ENCODE measurements around the gene LRRC7.

Gene LRRC7

DNA sequence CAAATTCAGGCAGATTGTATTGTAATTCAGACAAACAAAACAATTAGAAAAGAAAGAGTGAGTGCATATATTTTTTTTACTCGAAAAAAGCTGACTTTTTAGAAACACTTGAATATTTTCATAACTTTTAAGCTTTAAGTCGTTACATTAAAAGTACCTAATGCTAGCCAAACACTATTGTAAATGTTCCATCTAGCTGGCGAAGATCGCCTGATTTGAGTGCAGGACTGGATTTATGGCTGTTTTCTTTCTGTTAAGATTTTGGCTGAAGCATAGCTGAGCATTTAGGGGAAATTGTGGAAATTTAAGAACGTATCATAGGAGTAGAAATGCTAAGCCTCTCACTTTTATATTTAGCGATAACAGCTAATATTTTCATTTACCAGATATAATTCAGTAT, 24.6 kb downstream of the LRRC7 start:
- FAIRE-seq = no peak

DNA sequence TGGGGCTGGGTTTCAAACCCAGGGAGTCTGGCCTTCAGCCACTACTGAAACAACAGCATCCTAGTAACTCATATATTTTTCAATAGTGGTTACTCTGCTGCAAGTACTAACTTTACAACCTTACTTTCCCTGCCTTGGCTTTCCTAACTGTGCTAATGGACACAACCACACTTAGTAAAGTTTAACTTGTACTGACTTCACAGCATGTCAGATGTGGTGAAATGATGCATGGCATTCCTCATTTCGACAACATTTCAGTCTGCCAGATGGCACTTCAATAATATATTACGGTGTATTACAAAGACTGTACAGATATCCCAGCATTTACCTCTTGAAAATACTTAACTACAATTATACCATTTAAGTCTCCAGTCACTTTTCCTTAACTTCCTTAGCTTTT, 27.8 kb downstream of the LRRC7 start:
- FAIRE-seq = no peak

DNA sequence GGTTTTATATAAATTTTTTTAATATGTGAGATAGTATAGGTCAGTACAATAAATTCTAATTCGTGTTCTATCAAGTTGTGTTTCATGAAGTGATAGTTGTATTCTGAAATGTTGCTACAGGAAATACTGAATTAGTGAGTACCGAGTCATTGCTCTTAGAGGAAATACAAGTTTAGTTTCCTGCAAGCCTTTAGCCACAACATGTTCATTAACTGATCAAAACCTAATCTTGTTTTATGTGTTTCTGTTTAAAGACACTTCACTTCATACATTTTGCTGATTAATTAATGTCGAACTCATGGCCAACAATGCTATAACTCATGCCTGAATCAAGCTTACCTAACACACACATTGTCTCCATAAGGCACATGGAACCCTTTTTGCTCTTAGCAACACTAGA, 43.6 kb downstream of the LRRC7 start:
- FAIRE-seq = no peak

DNA sequence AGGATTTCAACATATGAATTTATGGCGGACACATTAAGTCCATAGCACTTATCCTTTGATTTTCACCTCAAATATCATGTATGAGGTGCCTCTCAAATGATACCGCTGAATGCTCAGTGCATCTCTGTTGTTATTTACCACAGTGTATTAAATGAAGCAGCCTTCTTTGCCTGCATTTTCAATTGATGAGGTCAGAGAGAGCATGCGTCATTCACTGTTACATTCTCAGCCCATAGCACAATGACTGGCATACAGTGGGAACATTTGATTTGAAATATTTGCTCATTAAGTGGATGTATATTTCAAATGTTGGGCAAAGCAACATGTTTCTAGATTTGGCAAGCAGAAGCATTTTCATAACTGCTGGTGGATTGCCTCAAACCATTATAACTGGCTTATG, 45.7 kb downstream of the LRRC7 start:
- FAIRE-seq = no peak

DNA sequence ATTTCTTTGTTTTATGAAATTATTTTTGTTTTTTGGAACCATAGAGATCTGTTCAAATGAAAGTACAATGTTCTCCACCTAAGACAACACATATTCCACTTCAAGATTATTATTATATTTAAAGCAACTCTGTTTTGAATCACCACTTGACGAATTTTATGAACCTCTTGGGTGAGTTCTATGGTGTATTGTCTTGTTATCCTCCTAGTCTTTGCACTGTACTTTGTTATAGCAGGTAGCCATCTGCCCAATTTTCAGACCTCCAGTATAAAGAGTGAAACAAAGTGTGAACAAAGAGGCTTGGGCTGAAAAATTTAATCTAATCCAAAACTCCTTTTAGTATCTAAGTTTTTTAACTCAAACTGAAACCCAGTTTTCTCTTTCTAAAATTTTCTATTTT, 71.0 kb downstream of the LRRC7 start:
- FAIRE-seq = no peak

DNA sequence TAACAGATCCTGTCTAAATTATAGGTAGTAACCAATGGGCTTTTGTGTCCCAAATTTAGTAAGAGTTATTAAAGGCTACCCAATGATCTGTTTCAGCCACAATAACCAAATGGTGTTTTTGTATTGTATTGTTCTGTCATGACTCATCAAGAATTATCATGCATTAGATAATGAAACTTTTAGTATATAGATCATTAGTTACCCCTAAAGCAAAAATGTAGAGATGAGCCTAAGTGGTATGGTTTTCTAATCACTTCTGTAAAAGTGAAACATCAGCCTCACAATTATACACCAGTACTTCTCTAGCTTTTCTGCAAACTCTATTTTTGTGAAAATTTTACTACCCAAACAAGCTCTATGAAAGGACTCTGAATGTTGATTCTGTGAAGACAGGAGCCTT, 71.4 kb downstream of the LRRC7 start:
- no peak for FAIRE-seq

DNA sequence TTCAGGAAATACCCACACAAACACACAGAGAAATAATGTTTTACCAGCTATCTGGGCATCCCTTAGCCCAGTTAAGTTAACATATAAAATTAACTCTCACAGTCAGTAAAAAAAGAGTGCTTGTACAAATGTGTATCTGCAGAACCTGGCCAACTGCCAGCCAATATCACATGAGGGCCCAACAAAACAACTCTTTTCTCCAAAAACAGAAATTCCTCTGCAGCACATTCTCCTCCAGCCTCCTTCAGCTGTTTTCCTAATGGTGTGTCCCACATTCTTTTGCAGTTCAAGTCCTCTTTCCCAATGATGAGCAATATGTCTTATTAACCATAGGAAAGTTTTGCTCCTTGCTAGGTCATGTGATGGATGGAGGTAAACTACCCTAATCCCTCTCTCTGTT, 75.5 kb downstream of the LRRC7 start:
- no peak for FAIRE-seq

DNA sequence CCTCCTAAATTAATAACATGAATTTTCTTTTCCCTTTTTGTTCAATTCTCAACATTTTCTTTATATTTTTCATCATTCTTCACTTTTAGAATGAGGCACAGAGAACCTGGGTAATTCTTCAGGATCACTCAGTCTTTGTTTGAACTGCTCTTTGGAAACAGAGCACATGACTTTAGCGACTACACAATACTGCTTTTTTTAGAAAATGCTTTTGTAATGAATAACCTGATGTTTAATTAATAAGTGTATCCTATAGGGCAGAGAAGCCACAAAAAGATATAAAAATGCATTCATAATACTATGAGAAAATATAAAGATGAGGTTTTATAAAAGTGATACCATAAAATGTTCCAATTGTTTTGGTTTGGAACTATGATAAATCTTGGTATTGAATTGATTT, 77.8 kb downstream of the LRRC7 start:
- no peak for FAIRE-seq

DNA sequence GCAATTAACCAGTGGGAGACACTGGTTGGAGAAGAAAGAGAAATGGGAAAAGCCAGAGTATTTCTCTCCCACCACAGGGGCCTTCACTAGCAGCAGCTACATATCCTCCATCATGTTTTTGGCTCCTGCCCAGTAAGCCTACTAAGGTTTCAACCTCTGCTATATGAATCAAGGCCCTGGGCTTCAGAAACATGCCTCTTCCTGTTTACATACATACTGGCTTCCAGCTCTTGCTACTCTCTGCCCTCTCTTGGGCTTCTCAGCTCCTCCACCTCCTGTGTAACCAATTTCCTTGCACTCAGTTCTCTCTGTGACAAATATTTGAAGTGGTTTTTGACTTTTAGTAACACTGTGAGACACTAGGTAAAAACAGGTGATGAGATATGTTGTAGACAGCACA, 80.8 kb downstream of the LRRC7 start:
- FAIRE-seq = no peak

DNA sequence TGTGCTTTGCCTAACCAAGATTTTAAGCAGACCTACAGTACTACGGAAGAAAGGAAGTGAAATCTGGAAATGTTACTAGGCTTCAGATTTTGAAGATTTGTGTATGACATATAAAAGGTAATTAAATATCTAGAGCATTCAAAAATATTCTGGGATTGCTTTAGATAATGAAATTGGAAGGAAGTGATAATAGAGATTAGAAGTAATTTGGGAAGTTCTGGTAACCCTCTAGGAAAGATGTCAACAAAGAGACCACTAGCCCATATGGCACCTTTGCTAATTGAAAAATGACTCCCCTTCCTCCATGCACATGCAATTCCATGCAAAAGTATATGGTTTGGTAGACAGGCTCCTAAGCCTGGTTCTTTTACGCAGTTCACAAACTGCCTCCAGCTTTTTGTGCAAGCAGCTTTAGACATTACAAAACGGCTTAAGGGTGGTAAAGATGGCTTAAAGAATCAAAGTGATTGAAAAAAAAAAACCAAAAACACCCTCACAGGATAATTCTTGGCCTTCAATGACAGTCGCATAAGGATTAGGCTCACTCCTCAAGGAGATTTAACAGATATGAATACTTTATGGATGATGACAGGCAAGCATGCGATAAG, 81.8 kb downstream of the LRRC7 start:
- FAIRE-seq = no peak

DNA sequence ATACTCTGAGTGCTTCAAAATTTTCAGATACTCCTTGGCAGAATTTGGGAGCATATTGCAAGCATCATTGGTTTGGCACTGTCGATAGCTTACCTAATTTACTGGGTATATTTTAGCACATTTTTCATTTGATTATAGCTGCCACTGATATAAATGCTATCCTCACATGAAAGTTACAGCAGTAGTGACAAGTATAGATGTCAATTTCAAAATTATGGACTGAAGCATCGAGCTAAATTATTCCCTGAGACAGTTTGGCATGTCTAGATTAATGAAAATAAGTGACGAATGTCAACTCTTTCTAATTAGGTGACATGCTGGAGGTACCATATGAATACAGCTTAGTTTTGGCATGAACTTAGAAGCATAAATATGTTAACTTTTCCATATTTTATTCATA, 83.1 kb downstream of the LRRC7 start:
- no peak for FAIRE-seq

DNA sequence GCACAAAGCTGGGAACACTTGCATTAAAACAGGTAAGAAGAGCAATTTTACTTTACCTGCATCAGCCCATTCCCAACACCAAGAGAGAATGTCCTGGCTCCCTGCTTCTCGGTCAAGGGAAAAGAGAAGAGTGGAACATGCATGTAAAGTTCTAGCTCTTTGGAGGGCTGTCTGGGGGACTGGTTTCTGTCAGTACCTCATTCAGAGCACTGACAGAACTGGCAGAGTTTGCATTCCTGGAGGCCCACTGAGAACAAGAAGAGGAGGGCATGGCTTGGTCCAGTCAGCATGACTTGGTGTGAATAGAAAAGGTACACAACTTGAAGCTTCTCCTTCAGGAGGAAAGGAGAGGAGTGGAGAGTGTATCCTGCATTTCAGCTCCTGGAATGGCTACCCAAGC, 83.9 kb downstream of the LRRC7 start:
- no peak for FAIRE-seq

DNA sequence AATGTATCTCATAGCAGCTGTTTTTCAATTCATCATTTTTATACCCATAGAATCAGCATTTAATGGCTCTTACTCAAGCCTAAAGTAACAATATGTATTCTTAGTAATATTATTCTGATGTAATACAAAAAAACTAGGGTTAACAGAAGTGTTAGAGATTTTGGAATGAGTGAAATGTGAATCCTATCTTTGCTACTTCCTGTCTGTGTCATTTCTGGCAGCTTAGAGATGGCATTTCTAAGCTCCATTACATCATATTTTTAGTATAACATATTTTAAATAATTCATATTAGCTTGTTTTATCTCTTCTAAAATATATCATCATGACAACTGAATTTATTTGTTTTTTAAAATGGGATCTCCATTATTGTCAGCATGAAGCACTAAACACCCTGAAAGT, 90.2 kb downstream of the LRRC7 start:
- FAIRE-seq = no peak

DNA sequence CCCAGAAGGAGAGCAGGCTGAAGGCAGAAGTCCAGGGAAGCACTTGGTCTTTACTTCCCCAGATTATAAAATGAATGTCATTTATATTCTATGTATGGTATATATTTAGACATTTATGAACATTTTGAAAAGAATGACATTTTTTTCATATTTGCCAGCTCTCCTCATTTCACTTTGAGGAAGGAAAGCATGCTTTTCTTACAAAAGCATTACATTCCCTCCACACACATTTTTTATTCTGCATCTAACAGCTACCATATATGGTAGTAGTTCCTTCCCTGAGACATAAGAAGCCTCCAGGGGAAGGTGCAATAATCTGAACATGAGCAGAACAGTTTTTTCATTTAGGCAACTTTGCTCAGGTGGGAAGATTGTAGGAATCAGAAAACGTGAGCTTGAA, 94.0 kb downstream of the LRRC7 start:
- FAIRE-seq = no peak

DNA sequence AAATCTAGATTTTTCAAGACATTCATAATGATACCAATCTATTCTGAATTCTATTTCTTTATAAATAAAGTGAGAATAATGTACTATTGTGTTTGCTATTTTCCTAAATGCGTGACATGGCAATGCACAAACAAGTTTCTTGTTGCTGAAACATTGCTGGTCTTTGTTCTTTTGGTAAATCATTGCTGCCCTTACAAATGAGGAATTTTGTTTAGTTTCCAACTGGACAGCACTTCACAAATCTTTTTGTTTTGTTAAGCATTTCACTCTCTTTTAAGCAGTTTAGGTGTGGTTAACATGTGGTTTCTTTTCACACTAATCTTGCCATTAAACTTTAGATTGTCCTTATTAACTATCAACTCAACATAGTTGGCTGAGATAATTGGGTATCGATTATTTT, 94.6 kb downstream of the LRRC7 start:
- FAIRE-seq = no peak

DNA sequence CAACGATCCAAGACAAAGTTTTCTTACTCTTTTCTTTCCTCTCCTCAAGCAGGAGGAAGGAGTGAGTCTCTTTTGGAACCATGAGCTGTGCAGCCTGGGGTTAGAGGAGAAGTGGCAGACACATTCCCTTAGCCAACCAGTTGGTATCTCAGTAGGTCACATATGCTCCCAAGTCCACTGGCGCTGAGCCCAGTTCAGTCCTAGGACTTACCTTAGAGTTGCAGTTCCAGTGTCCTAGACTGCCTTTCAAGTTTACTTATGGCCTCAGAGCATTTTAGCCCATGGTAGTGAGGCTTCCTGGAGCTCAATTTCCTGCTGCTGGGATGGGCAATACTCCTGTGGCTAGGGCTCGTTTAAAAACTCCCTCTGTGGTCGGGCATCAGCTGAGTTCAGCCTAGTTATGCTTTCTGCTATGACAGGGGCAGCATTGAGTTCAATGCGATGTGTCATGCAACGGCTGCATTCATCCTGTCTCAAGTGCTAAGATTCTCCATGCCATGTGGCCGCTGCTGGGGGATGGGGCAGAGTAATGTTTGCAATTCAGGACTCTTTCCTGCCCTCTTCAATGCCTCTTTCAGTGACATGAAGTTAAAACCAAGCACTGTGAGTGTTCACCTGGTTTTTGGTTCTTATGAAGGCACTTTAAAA, 103.8 kb downstream of the LRRC7 start:
- FAIRE-seq = no peak

DNA sequence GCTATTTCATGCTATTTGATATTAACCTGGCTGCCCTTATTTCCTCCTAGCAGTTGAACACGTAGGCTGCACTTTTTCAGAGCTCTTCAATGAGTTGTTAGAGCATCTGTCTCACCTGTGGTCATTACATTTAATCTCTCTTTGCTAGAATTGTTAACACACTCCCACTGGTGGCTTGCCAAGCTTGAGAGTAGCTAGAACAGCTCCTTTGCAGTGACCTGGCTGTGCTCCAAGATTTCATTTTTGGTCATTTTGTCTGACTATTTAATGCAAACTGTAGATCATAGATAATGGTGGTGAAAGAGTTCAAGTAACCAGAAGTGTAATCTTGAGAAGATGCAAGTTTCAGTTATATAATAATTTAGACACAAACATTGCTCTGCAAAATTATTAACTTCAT, 105.6 kb downstream of the LRRC7 start:
- FAIRE-seq = no peak

DNA sequence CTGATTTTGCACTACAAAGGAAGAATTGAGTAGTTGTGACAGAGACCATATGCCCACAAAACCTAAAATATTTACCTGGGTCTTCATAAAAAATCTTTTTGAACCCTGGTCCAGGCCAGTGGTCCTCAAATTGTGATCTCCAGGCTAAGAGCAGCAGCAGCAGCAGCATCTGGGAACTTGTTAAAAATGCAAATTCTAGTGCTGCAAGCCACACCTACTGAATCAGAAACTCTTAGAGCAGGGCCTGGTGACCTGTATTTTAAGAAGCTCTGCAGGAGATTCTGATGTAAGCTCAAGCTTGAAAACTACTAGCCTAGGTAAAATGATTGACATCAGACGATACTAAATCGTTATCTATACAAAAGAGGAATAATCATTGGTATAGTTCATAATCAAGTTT, 112.2 kb downstream of the LRRC7 start:
- no peak for FAIRE-seq

DNA sequence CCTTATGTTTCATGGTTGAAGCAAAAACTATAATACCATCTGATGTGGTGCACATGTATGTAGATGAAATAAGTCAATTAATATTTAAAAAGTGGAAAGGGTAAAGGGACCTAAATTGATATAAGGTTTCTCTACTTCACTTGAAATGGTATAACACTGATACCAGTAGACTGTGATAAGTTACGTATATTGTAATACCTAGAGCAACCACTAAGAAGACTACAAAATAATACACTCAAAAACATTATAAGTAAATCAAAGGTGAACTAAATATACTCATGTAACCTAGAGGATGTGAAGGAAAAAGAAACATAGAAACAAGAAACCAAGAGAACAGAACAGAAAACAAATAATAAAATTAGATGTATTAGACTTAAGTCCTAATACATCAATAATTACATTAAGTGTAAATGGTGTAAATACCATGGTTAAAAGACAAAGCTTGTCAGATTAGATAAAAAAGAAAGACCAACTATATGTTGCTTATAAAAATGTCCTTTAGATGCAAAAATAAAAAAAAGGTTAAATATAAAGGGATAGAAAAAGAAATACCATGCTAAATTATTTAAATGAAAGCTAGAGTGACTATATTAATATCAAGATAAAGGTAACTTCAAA, 118.8 kb downstream of the LRRC7 start:
- FAIRE-seq = peak; percentile 34

DNA sequence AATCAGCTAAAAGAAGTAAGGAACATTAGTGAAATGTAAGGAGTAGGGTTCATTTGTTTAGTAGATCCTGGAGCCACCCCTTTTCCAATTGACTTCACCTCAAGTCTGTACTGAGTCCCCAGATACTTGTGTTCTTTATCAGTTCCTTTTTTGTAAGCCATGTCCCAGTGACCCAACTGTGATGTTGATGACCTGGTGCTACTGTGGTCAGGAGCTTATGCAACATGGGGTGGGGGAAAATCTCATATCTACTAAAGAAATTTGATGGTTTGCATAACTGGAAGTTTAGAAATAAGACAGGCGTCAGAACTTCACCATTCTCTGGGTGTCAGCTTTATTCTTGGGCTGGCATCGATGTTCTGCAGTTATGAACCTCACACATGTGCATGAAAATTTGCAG, 120.5 kb downstream of the LRRC7 start:
- FAIRE-seq = no peak

DNA sequence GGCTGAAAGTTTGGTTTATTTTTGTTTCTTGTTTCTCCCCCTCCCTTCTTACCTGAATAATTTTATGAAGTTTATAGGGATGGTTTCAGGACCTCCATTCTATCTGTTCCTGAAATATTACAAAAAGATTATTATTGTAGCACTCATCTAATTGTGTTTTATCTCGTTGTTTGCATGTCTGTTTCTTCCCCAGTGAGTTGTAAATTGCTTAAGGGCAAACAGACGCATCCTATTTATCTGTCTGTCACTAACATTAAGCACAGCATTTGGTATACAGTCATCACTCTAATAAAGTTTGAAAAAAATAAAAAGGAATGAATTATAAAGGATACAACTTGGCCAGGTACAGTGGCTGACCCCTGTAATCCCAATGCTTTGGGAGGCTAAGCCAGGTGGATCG, 123.5 kb downstream of the LRRC7 start:
- no peak for FAIRE-seq

DNA sequence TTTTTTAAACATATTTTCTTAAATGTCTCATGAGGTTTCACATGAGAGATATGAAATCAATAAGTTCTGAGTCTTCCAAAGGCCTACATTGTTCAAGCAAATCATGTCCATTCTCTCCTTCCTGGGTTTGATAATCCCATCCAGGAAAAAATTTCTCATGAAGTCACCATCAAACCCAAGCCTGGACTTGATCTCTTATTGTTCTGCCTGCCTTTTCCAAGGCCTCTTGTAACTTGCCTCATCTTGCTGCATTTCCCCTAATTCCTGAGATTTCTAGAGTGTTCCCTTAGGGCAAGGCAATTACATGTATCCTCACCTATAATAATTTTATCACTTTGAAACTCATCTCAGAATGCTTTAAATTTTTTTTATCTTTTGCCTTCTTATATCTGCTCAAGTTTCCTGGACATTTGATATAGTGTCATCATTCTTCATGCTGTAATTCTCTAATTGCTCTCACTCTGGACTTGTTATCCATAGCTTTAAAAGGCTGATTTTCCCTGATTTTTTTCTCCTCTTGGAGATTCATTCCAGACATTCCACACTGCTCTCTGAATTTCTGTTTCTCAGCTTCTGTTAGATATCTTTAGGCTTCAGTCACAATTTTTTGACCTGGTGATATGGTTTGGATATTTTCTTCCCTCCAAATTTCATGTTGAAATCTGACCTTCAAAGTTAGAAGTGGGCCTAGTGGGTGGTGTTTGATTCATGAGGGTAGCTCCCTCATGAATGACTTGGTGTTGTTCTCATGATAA, 126.4 kb downstream of the LRRC7 start:
- no peak for FAIRE-seq

DNA sequence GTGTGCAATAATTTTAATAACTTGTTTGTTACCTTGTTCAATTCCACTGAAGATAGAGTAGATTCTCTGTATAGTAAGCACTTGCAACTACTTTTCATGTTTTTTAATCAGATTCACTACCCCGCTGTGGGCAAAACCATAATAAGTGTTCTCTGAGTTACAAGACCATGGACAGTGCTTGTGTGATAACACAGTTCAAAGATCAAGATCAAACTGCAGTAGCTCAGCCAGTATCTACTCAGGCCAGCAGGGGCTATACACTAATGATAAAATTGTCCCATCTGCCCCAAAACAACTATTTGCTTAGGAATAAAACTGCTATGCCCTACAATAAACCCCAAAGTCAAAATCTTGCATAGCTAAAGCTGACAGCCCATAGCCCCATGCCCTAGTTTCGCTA, 129.6 kb downstream of the LRRC7 start:
- FAIRE-seq = no peak

DNA sequence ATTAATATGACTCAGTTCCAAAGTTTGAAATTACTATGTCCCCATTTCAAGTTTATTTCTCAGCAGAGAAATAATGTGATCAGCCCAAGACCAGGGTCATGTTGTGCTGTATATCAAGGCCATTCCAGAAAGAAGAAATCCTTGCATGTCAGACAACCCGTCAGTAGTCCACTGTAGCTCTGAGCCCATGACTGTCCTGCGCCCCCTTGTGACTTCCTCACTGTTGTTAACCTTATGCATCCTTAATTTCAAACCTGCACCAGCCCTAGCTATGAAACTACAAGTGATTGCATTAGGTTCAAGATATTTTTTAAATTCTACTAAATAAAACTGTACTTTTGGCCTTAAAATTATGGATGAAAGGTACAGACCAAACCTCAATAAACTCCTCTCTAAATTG, 133.0 kb downstream of the LRRC7 start:
- FAIRE-seq = no peak

Data from A204.1 (cell line).